Measurements from ENCODE around the gene CNTNAP2. TPM values are rescaled to one million over a fixed set of nuclear protein-coding genes. Genes with fewer than 3 reads are reported as not detected.

The CNTNAP2 gene
- total and polyA plus RNA-seq, 8 donors = 0.94 to 42.5 (median 38.6) TPM

DNA sequence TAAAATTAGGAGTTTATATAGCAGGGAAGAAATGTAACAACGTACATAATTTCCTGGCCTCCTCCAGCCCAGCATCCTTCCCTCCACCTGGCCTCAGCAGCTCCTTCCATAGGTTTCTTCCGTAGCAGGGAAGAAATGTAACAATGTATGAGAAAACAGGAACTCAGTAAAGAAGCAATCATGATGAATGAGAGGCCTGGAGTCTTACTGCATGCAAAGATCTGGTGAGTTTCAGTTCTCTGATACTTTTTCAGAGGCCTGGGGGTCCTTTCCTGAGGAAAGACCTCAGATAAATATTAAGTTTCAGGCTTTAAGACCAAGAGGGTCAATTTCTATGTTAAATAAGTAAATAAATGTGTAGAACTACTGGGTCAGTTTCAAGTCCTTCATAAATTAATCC, 2318.3 kb downstream of the CNTNAP2 start:
- H3K27me3 ChIP-seq = no peaks in the 10 kb centered on the region
- DNase-seq (no peak), ATAC-seq (no peak)
- TF ChIP-seq, protein P1, sequence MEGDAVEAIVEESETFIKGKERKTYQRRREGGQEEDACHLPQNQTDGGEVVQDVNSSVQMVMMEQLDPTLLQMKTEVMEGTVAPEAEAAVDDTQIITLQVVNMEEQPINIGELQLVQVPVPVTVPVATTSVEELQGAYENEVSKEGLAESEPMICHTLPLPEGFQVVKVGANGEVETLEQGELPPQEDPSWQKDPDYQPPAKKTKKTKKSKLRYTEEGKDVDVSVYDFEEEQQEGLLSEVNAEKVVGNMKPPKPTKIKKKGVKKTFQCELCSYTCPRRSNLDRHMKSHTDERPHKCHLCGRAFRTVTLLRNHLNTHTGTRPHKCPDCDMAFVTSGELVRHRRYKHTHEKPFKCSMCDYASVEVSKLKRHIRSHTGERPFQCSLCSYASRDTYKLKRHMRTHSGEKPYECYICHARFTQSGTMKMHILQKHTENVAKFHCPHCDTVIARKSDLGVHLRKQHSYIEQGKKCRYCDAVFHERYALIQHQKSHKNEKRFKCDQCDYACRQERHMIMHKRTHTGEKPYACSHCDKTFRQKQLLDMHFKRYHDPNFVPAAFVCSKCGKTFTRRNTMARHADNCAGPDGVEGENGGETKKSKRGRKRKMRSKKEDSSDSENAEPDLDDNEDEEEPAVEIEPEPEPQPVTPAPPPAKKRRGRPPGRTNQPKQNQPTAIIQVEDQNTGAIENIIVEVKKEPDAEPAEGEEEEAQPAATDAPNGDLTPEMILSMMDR (IDR thresholded peaks at IDR 0.05) = no peak
- no peaks in the 10 kb centered on the region for H3K9me3 ChIP-seq
- intact Hi-C loops (cut with DNase I) = no loop called here
- no peaks in the 10 kb centered on the region for H3K36me3 ChIP-seq
- no peak overlapping the region for H3K4me3 ChIP-seq
- H3K27ac ChIP-seq = no peak overlapping the region
- no peaks in the 10 kb centered on the region for H3K4me1 ChIP-seq

GRCh38 chr7:148435715-148436114, 2319.1 kb downstream of the CNTNAP2 start:
- Histone ChIP-seq H3K27me3 (no peaks in the 10 kb centered on the region), H3K4me1 (no peaks in the 10 kb centered on the region), H3K36me3 (no peaks in the 10 kb centered on the region), H3K27ac (no peak overlapping the region), H3K4me3 (no peak overlapping the region), H3K9me3 (no peaks in the 10 kb centered on the region)
- DNase-seq (no peak), ATAC-seq (no peak)
- TF ChIP-seq, protein P1 (IDR thresholded peaks at IDR 0.05) = no peak
- intact Hi-C loops (cut with DNase I) = no loop called here

GRCh38 chr7:148436135-148436534, 2319.5 kb downstream of the CNTNAP2 start:
- Histone ChIP-seq H3K4me1 (no peaks in the 10 kb centered on the region), H3K4me3 (no peak overlapping the region), H3K27me3 (no peaks in the 10 kb centered on the region), H3K36me3 (no peaks in the 10 kb centered on the region), H3K9me3 (no peaks in the 10 kb centered on the region), H3K27ac (no peak overlapping the region)
- ATAC-seq = no peak
- intact Hi-C loops (cut with DNase I) = no loop called here
- DNase-seq = no peak
- TF ChIP-seq, protein P1 (IDR thresholded peaks at IDR 0.05) = no peak

GRCh38 chr7:148436571-148436970, 2320.0 kb downstream of the CNTNAP2 start:
- intact Hi-C loops (cut with DNase I) = no loop called here
- Histone ChIP-seq H3K9me3 (no peaks in the 10 kb centered on the region), H3K4me1 (no peaks in the 10 kb centered on the region), H3K27me3 (no peaks in the 10 kb centered on the region), H3K27ac (no peak overlapping the region), H3K4me3 (no peak overlapping the region), H3K36me3 (no peaks in the 10 kb centered on the region)
- ATAC-seq = no peak
- DNase-seq = no peak
- TF ChIP-seq, protein P1 (IDR thresholded peaks at IDR 0.05) = no peak

DNA sequence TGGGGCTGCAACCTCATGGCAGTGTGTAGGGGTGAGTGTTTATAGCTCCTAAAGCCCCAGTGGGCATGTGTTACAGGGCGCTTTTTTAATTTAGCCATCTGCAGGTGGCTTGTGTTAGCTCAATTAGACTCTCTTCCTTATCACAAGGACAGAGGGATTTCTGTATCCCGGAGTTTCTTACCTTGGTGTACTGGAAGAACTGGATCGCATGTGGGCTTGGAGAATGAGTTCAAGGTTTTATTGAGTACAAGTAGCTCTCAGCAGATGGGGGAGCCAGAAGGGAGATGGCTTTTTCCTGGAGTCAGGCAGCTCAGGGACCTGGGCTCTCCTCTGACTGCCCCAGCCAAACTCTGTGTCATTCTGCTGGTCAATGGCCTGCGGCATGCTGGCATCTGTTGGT, 2320.4 kb downstream of the CNTNAP2 start:
- intact Hi-C loops (cut with DNase I) = no loop called here
- H3K27ac ChIP-seq = no peak overlapping the region
- H3K27me3 ChIP-seq = no peaks in the 10 kb centered on the region
- H3K4me1 ChIP-seq = no peaks in the 10 kb centered on the region
- TF ChIP-seq, protein P1 (IDR thresholded peaks at IDR 0.05) = no peak
- no peak for DNase-seq
- ATAC-seq = no peak
- H3K36me3 ChIP-seq = no peaks in the 10 kb centered on the region
- H3K4me3 ChIP-seq = no peak overlapping the region
- no peaks in the 10 kb centered on the region for H3K9me3 ChIP-seq

Measured in left lung (tissue), 10 donors.